HL-60/S4 treated with retinoic acid at 250 ng/mL for 4 days and 3 days (cell line): ENCODE measurements around the gene NBEAL1.
"Not testable (repeated sequence)": the region's sequence is repeated elsewhere in the genome, so short reads cannot be mapped to it uniquely, and the experiment has no call there.

ENCODE experiments used
- in situ Hi-C: fragments of 300-500 bp; cut with MboI; formaldehyde crosslinking; loops from 2 replicates; pipeline ENCODE4 v1.7.0; 2022; ENCODE audit warnings: low sequenced_read_pairs

The NBEAL1 gene

DNA sequence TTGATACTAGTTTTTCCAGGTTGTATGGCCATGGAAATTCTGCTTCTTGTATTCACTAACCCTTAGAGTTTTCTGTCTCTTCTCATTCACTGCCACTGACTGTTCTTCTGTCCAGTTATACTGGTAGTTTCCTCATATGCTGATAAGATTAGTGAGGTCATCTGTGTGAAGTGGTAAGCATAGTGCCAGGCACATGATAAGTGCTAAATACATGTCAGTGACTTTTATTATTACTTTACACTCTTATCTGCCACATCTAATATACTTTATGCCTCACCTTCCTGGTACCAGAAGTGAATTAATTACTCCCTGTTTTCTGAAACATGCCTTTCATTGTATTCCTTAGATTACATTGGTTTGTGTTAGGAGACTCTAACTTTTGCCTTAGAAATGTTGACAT lies 91.3 kb downstream of the NBEAL1 start:
- in situ Hi-C loops: no loop called here

DNA sequence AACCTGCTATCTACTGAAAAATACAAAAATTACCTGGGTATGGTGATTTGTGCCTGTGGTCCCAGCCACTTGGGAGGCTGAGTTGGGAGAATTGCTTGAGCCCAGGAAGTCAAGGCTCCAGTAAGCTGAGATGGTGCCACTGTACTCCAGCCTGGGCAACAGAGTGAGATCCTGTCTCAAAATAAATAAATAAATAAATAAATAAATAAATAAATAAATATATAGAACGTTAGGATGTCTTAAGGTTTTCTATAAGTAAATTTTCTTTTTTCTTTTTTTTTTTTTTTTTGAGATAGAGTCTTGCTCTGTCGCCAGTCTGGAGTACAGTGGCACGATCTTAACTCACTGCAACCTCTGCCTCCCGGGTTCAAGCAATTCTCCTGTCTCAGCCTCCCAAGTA lies 95.8 kb downstream of the NBEAL1 start:
- in situ Hi-C loops: not testable (repeated sequence)

DNA sequence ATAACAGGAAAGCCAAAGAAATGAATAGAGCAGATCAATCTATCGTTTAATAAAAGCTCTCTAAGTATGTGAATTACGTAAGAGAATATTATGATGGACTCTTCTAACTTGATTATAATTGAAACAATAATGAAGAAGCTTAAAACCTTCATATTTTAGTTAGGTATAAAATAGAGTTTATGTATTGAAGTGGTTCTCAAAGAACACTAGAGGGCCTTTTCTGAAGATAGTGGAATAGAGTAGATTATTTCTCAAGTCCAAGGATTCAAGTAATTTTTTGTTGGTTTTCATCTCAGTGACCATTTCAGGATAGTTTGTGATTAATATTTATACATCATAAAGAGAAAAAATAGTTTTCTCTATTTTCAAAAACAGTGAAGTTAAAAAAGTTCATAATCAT lies 97.7 kb downstream of the NBEAL1 start:
- in situ Hi-C loops: no loop called here

DNA sequence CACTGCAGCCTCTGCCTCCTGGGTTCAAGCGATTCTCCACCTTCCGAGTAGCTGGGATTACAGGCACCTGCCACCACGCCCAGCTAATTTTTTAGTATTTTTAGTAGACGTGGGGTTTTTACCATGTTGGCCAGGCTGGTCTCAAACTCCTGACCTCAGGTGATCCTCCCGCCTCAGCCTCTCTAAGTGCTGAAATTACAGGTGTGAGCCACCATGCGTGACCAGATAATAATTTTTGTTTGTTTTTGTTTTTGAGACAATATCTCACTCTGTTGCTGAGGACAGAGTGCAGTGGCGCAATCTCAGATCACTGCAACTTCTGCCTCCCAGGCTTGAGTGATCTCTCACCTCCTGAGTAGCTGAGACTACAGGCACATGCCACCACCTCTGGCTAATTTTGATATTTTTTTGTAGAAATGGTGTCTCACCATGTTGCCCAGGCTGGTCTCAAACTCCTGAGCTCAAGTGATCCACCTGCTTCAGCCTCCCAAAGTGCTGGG lies 100.6 kb downstream of the NBEAL1 start:
- in situ Hi-C loops: not testable (repeated sequence)

DNA sequence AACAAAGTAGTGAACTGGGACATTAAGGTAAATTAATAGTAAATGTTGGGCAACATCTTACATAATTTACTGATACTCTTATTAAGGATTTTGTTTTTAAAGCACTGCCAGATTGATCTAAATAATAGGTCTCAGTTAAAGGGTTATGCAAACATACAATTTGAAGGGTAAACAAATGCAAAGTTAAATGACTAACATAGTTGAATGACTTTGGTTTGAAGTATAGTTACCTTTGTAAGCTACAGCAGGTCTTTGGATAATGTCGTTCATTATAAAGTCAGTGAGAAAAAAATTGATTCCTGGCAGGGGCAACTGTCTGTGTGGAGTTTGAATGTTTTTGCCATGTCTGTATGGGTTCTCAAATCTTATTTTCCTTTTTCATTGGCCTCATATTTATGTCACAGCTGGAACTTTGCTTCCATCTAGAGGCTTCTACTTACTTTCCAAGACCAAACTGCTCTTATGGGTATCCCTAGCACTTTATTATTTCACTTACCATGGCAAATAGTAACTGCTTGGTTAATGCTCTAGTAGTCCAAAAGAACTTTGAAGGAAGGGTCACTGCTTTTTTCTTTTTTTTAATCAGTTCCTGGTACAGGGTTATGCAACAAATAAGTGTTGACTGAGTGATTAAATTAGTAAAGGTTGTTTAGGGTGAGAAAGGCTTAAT lies 107.8 kb downstream of the NBEAL1 start:
- in situ Hi-C loops: no loop called here

DNA sequence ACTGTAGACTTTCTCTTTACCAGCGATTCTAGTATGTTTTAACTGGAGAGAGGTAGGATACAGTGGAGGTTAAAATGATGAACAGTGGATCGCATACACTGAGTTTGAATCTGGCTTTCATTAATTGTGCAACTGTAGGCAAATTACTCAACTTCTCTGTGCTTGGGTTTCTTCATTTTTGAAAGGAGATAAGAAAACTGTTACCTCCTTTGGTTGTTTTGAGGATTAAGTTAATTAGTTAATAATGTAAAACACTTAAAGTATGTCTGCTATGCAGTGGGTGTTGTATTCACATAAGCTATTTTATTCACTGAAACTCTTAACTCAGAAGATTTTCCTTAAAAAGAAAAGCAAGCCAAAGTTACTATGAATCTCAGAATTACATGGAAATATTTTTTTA lies 112.3 kb downstream of the NBEAL1 start:
- in situ Hi-C loops: no loop called here

DNA sequence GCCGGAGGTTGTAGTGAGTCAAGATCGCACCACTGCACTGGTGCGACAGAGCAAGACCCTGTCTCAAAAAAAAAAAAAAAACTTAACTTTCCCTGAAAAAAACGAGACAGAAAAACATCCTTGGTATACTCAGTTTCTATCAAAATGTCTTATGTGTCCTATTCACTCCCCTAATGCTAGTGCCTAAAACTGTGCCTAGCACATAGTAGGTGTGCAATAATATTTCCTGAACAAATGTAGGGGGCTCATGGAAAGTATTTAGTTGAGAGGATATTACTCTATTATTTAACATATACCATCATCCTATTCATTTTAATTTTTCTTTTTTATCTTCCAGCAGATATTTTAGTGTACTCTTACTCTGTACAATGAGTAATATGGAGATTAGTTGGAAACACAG lies 120.4 kb downstream of the NBEAL1 start:
- in situ Hi-C loops: no loop called here

DNA sequence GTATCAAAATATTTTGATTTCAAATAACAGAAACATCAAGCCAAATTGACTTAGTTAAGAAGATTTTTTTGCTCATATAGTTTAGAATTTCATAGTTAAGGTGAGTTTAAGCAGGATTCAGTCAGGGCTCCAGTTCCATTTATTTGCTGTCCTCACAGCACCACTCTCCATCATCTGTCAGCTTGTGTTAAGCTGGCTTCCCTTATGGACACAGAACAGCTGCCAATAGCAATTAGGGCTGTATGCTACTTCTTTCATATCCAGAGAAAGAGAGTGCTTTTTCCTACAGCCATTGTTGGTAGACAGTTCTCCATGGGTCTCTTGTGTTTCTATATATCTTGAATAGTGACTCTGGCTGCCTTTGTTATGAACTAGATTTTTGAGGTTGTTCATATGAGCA lies 128.7 kb downstream of the NBEAL1 start:
- in situ Hi-C loops: no loop called here

DNA sequence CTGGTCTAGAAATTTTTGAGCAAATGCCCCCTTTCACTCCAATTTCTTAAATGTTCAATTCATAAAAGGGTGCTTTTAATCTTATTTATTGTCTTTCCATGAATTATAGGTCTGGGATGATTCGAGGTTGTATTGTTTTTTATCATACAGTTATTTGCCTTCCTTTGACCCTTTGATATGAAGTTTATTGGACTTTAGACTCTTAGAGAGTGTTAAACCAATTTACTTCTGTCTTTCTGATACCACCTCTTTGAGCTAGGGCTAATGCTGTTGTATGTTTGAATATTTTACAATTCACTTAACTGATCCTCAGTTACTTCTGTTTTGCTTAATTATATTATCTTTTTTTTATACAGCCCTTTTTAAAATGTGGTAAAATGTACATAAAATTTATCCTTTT lies 134.5 kb downstream of the NBEAL1 start:
- in situ Hi-C loops: no loop called here

DNA sequence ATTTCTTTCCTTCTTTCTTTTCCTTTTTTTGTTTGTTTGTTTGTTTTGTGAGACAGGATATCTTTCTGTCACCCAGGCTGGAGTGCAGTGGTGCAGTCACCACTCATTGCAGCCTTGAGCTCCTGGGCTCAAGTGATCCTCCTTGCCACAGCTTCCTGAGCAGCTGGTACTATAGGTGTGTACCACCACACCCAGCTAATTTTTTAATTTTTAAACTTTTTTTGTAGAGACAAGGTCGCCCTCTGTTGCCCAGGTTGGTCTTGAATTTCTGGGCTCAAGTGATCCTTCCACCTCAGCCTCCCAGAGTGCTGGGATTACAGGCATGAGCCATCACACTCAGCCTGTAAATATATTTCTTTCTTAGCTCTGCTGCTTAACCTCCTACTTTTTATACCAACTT lies 140.7 kb downstream of the NBEAL1 start:
- in situ Hi-C loops: no loop called here

DNA sequence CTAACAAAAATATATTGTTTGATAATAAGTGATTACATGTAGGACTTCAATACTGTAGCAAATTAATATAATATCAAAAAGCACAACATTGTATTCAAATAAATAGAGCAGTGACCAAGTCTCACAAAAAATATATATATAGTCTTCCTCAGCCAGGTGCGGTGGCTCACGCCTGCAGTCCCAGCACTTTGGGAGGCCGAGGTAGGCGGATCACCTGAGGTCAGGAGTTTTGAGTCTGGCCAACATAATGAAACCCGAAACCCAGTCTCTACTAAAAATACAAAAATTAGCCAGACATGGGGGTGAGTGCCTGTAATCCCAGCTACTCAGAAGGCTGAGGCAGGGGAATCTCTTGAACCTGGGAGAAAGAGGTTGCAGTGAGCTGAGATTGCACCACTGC lies 148.0 kb downstream of the NBEAL1 start:
- in situ Hi-C loops: not testable (repeated sequence)

DNA sequence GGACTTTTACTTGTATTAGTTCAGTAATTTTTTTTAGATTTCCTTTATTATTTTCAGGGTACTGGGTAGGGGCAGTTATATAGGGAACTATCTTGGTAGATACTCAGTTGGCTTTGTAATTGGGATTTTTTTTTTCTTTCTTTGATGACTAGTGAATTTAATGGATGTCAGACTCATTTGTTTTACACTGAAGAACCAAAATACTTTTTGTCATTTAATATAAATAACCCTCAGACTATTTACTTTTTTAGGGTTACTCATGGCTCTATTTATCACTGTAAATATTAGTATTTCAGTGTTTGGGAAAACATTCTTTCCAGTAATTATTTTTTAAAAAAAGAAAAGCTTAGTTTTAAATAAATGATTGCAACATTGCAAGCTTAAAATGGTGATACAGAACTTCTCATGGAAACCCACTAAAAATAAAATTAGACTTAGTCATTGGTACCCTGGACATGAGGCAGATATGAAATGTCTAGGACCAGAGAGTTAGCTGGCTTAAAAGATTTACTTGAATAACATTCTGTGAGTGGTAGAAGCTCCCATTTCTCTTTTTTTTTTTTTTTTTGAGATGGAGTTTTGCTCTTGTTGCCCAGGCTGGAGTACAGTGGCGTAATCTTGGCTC lies 149.7 kb downstream of the NBEAL1 start:
- in situ Hi-C loops: no loop called here

DNA sequence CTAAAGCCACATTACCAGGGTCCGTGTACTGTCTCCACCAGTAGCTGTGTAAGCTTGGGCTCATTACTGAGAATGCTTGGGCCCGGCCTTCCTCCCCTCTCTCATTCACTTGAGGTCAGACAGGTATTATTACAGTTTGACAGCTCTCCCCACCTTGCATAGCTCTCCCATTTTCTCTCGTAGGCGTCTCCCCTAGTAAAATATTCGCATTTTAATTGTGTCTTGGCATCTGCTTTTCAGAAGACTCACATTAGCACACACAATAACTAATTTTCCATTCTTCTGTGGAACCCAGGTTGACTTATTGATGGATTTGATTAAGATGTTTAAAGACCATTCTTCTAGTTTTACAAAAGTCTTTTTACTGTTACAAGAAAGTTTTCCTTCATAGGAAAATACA lies 153.1 kb downstream of the NBEAL1 start:
- in situ Hi-C loops: no loop called here

DNA sequence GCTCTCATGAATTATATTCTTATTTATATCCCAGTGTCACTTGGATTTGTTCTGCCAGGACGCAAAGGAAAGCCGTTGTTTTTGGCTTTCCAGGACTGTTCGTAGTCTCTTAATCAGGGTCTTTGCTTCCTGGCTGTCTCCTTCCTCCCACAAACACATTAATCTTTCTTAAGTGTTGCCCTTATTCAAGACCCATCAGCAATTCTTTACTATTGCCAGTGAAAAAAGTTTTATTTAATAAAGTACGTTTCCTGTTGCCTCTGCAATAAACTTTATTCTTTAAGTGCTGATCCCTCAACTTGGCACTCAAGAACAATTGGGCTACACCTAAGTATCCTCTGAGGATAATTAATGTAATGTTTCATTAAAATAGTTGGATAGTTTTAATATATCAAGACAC lies 155.8 kb downstream of the NBEAL1 start:
- in situ Hi-C loops: no loop called here

DNA sequence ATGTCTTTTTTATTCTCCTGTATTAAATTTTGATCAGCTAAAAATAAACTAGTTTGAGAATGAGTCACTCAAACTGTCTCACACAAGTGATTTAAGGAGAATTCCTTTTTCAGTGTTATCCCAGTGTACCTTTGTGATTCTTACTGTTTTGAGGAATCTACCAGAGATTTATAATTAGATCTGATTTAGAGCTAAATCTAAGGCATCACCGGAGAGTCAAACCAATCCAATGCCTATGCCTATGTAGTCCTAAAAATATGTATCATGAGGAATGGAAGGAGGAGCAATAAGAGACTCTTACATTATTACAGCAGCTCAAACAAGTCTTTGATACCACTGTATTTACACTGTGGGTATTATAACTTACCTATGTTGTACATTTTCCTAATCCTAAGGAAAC lies 160.7 kb downstream of the NBEAL1 start:
- in situ Hi-C loops: no loop called here

DNA sequence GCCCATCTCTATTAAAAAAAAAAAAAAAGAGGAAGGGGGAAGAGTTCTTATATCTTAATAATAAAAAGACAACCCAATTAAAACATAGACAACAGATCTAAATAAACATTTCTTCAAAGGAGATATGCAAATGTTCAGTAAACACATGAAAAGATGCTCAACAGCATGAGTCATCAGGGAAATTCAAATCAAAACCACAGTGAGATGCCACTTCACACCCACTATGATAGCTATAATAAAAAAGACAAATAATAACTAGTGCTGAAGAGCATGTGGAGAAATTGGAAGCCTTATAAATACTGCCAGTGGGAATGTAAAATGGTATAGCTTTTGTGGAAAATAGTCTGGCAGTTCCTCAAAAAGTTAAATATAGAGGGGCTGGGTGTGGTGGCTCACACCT lies 162.7 kb downstream of the NBEAL1 start:
- in situ Hi-C loops: no loop called here

DNA sequence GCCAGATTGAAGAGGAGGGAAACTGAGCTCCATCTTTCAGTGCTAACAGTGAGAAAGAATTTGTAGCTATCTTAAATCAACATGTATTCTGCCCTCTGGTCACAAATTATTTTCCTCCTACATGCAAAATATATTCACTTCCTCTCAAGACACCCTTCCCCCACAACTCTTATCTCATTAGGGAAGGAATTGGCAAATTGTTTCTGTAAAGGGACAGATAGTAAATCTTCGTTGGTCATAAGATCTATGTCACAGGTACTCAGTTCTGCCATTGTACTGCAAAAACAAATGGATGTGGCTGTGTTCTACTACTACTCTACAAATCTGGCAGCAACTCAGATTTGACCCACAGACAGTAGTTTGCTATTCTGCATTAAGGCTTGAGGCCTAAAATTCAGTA lies 171.2 kb downstream of the NBEAL1 start:
- in situ Hi-C loops: no loop called here

DNA sequence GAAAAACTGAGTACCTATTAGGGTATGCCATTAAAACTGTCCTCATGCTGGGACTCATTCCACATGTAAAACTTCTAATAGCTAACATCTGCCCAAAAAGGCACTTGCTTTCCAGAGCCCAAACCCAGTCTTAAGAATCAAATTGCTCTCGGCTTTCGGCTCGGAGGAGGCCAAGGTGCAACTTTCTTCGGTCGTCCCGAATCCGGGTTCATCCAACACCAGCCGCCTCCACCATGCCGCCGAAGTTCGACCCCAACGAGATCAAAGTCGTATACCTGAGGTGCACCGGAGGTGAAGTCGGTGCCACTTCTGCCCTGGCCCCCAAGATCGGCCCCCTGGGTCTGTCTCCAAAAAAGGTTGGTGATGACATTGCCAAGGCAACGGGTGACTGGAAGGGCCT lies 175.9 kb downstream of the NBEAL1 start:
- in situ Hi-C loops: not testable (repeated sequence)

DNA sequence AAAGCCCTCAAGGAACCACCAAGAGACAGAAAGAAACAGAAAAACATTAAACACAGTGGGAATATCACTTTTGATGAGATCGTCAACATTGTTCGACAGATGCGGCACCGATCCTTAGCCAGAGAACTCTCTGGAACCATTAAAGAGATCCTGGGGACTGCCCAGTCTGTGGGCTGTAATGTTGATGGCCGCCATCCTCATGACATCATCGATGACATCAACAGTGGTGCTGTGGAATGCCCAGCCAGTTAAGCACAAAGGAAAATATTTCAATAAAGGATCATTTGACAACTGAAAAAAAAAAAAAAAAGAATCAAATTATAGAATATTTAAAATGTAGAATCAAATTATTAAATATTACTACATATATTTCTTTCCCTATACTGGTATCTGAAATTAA lies 176.4 kb downstream of the NBEAL1 start:
- in situ Hi-C loops: not testable (repeated sequence)

DNA sequence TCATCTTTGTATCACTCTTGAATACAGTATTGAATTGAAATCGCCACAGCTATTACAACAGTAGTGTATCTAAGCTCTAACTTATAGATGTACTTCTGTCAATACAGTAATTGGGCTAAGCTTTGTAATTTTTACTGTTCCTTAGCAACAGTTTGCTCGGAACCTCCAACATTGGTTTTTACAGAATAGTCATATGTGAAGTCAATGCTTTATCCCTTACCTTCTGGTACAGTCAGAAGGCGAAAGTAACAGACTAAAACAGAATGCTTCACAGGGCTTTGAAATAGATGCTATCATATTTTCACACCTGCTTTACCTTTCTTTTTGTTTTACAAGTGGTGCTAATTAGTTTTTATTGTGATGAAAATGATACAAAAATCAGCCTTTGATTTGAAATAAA lies 177.3 kb downstream of the NBEAL1 start:
- in situ Hi-C loops: no loop called here

DNA sequence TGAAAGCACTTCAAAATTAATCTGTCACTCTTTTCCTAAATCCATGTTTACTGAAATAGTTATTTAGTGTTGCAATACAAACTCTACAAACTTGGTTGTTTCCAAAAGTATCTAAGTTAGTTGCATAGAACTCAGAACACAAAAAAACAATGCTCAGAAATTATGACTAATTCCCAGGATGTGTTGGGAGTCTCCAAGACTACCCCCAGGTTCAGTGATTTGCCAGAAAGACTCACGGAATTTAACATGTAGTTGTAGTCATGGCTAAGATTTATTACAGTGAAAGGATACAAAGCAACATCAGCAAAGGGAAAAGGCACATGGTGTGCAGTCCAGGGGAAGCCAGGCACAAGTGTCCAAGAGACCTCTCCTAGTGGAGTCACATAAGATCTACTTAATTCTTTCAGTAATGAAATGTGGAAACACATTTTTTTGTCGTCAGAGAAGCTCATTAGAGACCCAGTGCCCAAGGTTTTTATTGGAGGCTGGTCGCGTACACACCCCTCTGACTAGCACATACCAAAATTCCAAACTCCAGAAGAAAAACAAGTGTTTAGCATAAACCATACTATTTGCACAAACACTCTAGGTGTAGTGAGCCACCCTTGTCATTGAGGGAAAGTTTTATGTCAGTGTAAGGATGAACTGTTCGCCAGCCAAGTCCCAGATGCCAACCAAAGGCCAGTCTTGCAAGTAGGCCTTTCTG lies 180.8 kb downstream of the NBEAL1 start:
- in situ Hi-C loops: no loop called here

DNA sequence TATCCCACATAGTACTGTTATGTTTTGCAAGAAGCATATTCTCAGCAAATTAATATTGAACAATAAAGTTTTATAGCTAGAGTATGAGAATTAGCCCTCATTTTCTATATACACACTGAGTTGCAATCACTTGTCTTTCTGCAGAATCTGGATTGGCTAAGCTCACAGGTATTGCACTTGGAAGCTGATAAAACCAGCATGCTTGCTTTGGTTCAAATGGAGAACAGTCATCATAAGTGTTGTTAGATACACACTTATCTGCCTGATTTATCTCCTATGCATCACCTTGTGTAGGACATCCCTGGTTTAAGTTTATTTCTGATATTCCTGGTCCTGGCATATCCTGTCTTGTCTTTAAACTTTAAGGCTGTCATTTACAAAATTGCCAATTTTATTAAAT lies 186.2 kb downstream of the NBEAL1 start:
- in situ Hi-C loops: no loop called here
